ENCODE data around the gene ABLIM2. TPM values are rescaled to one million over a fixed set of nuclear protein-coding genes. Genes with fewer than 3 reads are reported as not detected.

ABLIM2 gene
- total and polyA plus RNA-seq, 2 of the 13 experiments (the other 11 are each of a cell fraction or from before 2014, with no cell fraction given): 0.20 to 0.37 TPM

DNA sequence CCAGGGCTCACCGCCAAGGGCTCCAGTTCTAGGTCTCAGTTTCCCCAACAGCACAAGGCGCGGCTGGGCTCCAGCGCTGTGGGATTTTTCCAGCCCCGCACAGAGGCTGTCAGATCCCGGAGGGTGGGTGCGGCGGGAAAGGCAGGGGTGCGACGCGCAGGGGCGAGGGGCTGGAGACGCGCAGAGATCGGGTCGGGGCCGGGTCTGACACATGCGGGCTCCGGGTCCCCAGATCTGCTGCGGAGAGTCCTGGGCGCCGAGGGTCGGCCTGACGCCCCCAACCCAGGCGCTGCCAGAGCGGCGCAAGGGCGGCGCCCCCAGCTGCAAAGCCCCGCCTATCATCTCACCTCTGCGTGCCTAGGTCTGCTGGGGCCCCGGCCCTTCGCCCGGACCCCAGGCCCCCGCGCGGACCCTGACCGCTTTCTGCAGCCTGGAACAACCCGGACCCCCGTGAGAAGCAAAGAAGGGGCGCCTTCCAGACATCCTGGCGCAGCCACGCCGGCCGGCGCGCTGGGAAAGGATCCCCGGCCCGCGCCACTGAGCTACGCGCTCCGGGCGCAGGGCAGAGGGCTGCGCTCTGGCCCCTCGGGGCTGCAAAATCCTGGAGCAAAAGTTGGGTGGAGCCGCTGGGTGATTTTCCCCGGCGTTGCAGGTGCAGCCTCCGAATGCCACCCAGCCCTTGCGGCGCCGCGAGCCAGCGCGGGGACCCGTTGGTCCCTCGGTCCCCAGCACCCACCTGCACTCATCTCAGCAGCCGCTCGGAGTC is 486 bp downstream of the ABLIM2 start:
- peak overlapping the region; percentile 100 for H3K4me2 ChIP-seq (ENCODE audit: low read depth, low read length)
- TF ChIP-seq, protein P1, sequence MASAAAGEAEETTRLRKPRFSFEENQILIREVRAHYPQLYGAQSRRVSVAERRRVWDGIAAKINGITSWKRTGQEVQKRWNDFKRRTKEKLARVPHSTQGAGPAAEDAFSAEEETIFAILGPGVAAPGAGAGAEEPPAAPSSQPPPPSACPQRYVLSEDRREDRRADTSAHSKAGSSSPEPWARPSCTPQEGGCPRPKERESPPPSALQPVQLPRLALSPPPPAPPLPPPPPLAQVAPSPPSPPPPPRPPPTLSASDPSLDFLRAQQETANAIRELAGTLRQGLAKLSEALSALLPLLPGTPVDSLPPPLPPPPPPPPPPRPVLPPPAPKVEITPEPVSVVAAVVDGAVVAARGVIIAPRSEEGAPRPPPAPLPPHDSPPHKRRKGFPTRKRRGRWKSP (CRISPR knock-in tag; IDR thresholded peaks at IDR 0.05): peak; percentile 60; the same call in 1 of the 2 replicates
- TF ChIP-seq ZNF782 (CRISPR knock-in tag; IDR thresholded peaks at IDR 0.05; ENCODE audit: borderline replicate concordance) (no peak), ETV6 (CRISPR knock-in tag; conservative IDR thresholded peaks at IDR 0.05) (0 out of 2 replicates have a peak, but pooled peaks have one; percentile 7), SUZ12 (IDR thresholded peaks at IDR 0.05; ENCODE audit: low read depth, low read length) (no peak), CCDC6 (CRISPR knock-in tag; IDR thresholded peaks at IDR 0.05) (peak; percentile 56), ZNF121 (CRISPR knock-in tag; IDR thresholded peaks at IDR 0.05) (no peak), FOXK2 (IDR thresholded peaks at IDR 0.05) (no peak), RFXAP (CRISPR knock-in tag; IDR thresholded peaks at IDR 0.05; ENCODE audit: borderline replicate concordance) (0 out of 2 replicates have a peak, but pooled peaks have one; percentile 12), MTF2 (CRISPR knock-in tag; IDR thresholded peaks at IDR 0.05; ENCODE audit: borderline replicate concordance) (no peak; the same call in 1 of the 2 replicates), HCFC1 (IDR thresholded peaks at IDR 0.05; ENCODE audit: low read depth, low read length) (no peak), ZNF431 (CRISPR knock-in tag; IDR thresholded peaks at IDR 0.05; ENCODE audit: borderline replicate concordance, low read depth) (no peak), HOXA5 (CRISPR knock-in tag; IDR thresholded peaks at IDR 0.05) (no peak), ZNF317 (CRISPR knock-in tag; IDR thresholded peaks at IDR 0.05) (no peak), TMF1 (CRISPR knock-in tag; IDR thresholded peaks at IDR 0.05; ENCODE audit: low read depth) (no peak), HNRNPL (IDR thresholded peaks at IDR 0.05; ENCODE audit: low read depth, low read length) (no peak)
- TF ChIP-seq, protein P2, sequence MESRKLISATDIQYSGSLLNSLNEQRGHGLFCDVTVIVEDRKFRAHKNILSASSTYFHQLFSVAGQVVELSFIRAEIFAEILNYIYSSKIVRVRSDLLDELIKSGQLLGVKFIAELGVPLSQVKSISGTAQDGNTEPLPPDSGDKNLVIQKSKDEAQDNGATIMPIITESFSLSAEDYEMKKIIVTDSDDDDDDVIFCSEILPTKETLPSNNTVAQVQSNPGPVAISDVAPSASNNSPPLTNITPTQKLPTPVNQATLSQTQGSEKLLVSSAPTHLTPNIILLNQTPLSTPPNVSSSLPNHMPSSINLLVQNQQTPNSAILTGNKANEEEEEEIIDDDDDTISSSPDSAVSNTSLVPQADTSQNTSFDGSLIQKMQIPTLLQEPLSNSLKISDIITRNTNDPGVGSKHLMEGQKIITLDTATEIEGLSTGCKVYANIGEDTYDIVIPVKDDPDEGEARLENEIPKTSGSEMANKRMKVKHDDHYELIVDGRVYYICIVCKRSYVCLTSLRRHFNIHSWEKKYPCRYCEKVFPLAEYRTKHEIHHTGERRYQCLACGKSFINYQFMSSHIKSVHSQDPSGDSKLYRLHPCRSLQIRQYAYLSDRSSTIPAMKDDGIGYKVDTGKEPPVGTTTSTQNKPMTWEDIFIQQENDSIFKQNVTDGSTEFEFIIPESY (CRISPR knock-in tag; IDR thresholded peaks at IDR 0.05): no peak
- TF ChIP-seq, protein P3, sequence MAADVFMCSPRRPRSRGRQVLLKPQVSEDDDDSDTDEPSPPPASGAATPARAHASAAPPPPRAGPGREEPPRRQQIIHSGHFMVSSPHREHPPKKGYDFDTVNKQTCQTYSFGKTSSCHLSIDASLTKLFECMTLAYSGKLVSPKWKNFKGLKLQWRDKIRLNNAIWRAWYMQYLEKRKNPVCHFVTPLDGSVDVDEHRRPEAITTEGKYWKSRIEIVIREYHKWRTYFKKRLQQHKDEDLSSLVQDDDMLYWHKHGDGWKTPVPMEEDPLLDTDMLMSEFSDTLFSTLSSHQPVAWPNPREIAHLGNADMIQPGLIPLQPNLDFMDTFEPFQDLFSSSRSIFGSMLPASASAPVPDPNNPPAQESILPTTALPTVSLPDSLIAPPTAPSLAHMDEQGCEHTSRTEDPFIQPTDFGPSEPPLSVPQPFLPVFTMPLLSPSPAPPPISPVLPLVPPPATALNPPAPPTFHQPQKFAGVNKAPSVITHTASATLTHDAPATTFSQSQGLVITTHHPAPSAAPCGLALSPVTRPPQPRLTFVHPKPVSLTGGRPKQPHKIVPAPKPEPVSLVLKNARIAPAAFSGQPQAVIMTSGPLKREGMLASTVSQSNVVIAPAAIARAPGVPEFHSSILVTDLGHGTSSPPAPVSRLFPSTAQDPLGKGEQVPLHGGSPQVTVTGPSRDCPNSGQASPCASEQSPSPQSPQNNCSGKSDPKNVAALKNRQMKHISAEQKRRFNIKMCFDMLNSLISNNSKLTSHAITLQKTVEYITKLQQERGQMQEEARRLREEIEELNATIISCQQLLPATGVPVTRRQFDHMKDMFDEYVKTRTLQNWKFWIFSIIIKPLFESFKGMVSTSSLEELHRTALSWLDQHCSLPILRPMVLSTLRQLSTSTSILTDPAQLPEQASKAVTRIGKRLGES (CRISPR knock-in tag; IDR thresholded peaks at IDR 0.05; ENCODE audit: borderline replicate concordance): no peak
- TF ChIP-seq, protein P4, sequence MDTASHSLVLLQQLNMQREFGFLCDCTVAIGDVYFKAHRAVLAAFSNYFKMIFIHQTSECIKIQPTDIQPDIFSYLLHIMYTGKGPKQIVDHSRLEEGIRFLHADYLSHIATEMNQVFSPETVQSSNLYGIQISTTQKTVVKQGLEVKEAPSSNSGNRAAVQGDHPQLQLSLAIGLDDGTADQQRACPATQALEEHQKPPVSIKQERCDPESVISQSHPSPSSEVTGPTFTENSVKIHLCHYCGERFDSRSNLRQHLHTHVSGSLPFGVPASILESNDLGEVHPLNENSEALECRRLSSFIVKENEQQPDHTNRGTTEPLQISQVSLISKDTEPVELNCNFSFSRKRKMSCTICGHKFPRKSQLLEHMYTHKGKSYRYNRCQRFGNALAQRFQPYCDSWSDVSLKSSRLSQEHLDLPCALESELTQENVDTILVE (CRISPR knock-in tag; IDR thresholded peaks at IDR 0.05): no peak

More for the DNA sequence above, 486 bp downstream of the ABLIM2 start:
- no peak for FAIRE-seq
- no peaks in the 10 kb centered on the region for H4K20me1 ChIP-seq (ENCODE audit: insufficient read depth, low read length)
- ATAC-seq: no peak
- H3K4me1 ChIP-seq (ENCODE audit: insufficient read depth, low read length): peaks cover 7% of the 10 kb centered on the region; the same call in 1 of the 2 replicates
- no peak for DNase-seq (ENCODE audit: low spot score)
- no peak overlapping the region for H3K27ac ChIP-seq (ENCODE audit: extremely low read length, insufficient read depth, low read length)
- H3K9me3 ChIP-seq (ENCODE audit: low read length): no peaks in the 10 kb centered on the region
- H3K27me3 ChIP-seq (ENCODE audit: control insufficient read depth in 1 of 2, insufficient read depth in 2 of 2, low read length in 2 of 2): peaks cover 8 to 59% of the 10 kb centered on the region in 2 experiments
- WGBS (ENCODE audit: low lambda C conversion rate): 42% methylated on average over 16 of the region's 70 CpGs
- H3K79me2 ChIP-seq (ENCODE audit: insufficient read depth, low read length): no peaks in the 10 kb centered on the region
- no peaks in the 10 kb centered on the region for H3K36me3 ChIP-seq (replicated peaks in 1 of 2; ENCODE audit: control insufficient read depth in 1 of 2, insufficient read depth in 2 of 2, low read length in 2 of 2)
- intact Hi-C loops (cut with micrococcal nuclease; ENCODE audit: unreplicated experiment) (no loop called here), in situ Hi-C loops (cut with HindIII; ENCODE audit: extremely low pct_ligation_motif_present, low pct_unique_long_range_greater_than_20kb) (no loop called here)
- BruUV-seq (replicated peaks): no TSS peak
- 0 out of 2 replicates have a peak overlapping the region, but pooled peaks have one; percentile 22 for H3K9ac ChIP-seq (ENCODE audit: insufficient read depth, low read depth, low read length)
- H2AFZ ChIP-seq (ENCODE audit: low read length): no peak overlapping the region
- POLR2A ChIA-PET: no interaction called here
- CTCF ChIA-PET (ENCODE audit: low intra/inter-chr PET ratio, low total read pairs): no interaction called here
- H3K4me3 ChIP-seq (replicated peaks in 1 of 3; ENCODE audit: insufficient read depth in 1 of 3, low read depth in 2 of 3, low read length in 3 of 3): peak overlapping the region; percentile 59 to 76 (median 62)

All from HepG2 (cell line).